Activated CD8-positive, alpha-beta T cell treated with anti-CD3 and anti-CD28 coated beads for 36 hours (primary cell): ENCODE results near the gene C14orf39. TPM values are rescaled to one million over a fixed set of nuclear protein-coding genes. Genes with fewer than 3 reads are reported as not detected.

Experiments
- ATAC-seq: fragments of 200-7000 bp; cut with Tn5 transposase; one replicate; pipeline ENCODE4 v1.10.0; 2021; ENCODE audit warnings: mild to moderate bottlenecking, moderate library complexity
- CTCF ChIA-PET: fragments of 350-600 bp; sonication (Branson Sonifier 250); formaldehyde crosslinking; loops from one replicate; lab custom pipeline; 2021; ENCODE audit warnings: antibody characterized with exemption; lab: Charles Lee
- POLR2A ChIA-PET: fragments of 350-600 bp; sonication (Branson Sonifier 250); formaldehyde crosslinking; loops from one replicate; lab custom pipeline; 2021; ENCODE audit warnings: antibody characterized with exemption; lab: Charles Lee
- DNase-seq: peaks from one replicate; pipeline ENCODE4 v3.0.0-alpha.2; 2020
- H3K27ac Mint-ChIP-seq: one replicate; pipeline ENCODE4 v1.8.0; 2021; ENCODE audit warnings: mild to moderate bottlenecking, mixed read lengths
- H3K27me3 Mint-ChIP-seq: one replicate; pipeline ENCODE4 v1.8.0; 2021; ENCODE audit warnings: mixed read lengths
- H3K36me3 Mint-ChIP-seq: one replicate; pipeline ENCODE4 v1.8.0; 2021; ENCODE audit warnings: low read depth, mixed read lengths
- H3K4me1 Mint-ChIP-seq: one replicate; pipeline ENCODE4 v1.8.0; 2021; ENCODE audit warnings: low read depth, mixed read lengths
- H3K4me3 Mint-ChIP-seq: one replicate; pipeline ENCODE4 v1.8.0; 2021; ENCODE audit warnings: mild to moderate bottlenecking, moderate library complexity, mixed read lengths
- H3K9me3 Mint-ChIP-seq: one replicate; pipeline ENCODE4 v1.8.0; 2021; ENCODE audit warnings: mixed read lengths
- CTCF ChIP-seq: fragments of 200-600 bp; IDR thresholded peaks from one replicate; pipeline ENCODE4 v1.8.0; 2022; ENCODE audit warnings: antibody characterized with exemption, mild to moderate bottlenecking
- intact Hi-C: fragments of 100-400 bp; cut with micrococcal nuclease; formaldehyde crosslinking; loops from one replicate; pipeline ENCODE4 v1.10.0; 2022
- total RNA-seq, 2 experiments: library from RNA; stranded (reverse); gene quantifications; one replicate each; pipeline ENCODE4 v1.2.3, GENCODE V29; 2021

The C14orf39 gene
- total RNA-seq, 2 experiments from 2014 or later, result not detected

GRCh38 chr14:60495946-60496345, 10.1 kb upstream of the C14orf39 start:
- intact Hi-C loops, result no loop called here
- POLR2A ChIA-PET, result no interaction called here
- no peak for TF ChIP-seq CTCF

GRCh38 chr14:60490270-60490669, 4.4 kb upstream of the C14orf39 start:
- ChIA-PET POLR2A (no interaction called here), CTCF (interaction anchor here (0.6 kb wide), 1 partner anchor 959 kb away, joined by 3 read pairs; no protein-coding TSS in a partner anchor)
- intact Hi-C loops, result no loop called here
- H3K27me3 Mint-ChIP-seq, result peaks cover 19% of the 10 kb centered on the region
- no peak overlapping the region for H3K27ac Mint-ChIP-seq
- ATAC-seq (no peak), DNase-seq (no peak)
- H3K9me3 Mint-ChIP-seq, result no peaks in the 10 kb centered on the region
- no peak for TF ChIP-seq CTCF
- no peaks in the 10 kb centered on the region for H3K36me3 Mint-ChIP-seq
- H3K4me3 Mint-ChIP-seq, result no peak overlapping the region
- H3K4me1 Mint-ChIP-seq, result peaks cover 1% of the 10 kb centered on the region

More at GRCh38 chr14:60495946-60496345, 10.1 kb upstream of the C14orf39 start:
- H3K27ac Mint-ChIP-seq, result no peak overlapping the region
- H3K4me3 Mint-ChIP-seq, result no peak overlapping the region
- no peak for DNase-seq
- no peaks in the 10 kb centered on the region for H3K4me1 Mint-ChIP-seq
- no peaks in the 10 kb centered on the region for H3K36me3 Mint-ChIP-seq
- ATAC-seq, result no peak
- H3K9me3 Mint-ChIP-seq, result no peaks in the 10 kb centered on the region
- CTCF ChIA-PET, result no interaction called here
- peaks cover 22% of the 10 kb centered on the region for H3K27me3 Mint-ChIP-seq

GRCh38 chr14:60488175-60488574, 2.3 kb upstream of the C14orf39 start:
- H3K9me3 Mint-ChIP-seq, result no peaks in the 10 kb centered on the region
- DNase-seq, result no peak

GRCh38 chr14:60487211-60487610, 1.3 kb upstream of the C14orf39 start:
- intact Hi-C loops, result no loop called here
- ATAC-seq (no peak), DNase-seq (no peak)
- TF ChIP-seq CTCF, result no peak
- no peaks in the 10 kb centered on the region for H3K36me3 Mint-ChIP-seq
- ChIA-PET CTCF (interaction anchor here (1.0 kb wide), 1 partner anchor 28 kb away, joined by 3 read pairs; no protein-coding TSS in a partner anchor), POLR2A (no interaction called here)
- no peak overlapping the region for H3K27ac Mint-ChIP-seq
- H3K27me3 Mint-ChIP-seq, result peaks cover 25% of the 10 kb centered on the region
- H3K9me3 Mint-ChIP-seq, result no peaks in the 10 kb centered on the region
- H3K4me3 Mint-ChIP-seq, result no peak overlapping the region
- H3K4me1 Mint-ChIP-seq, result peaks cover 2% of the 10 kb centered on the region

More at GRCh38 chr14:60488175-60488574, 2.3 kb upstream of the C14orf39 start:
- H3K27me3 Mint-ChIP-seq, result peaks cover 22% of the 10 kb centered on the region
- ChIA-PET POLR2A (no interaction called here), CTCF (no interaction called here)
- no peak for ATAC-seq
- no peak overlapping the region for H3K4me3 Mint-ChIP-seq
- no peaks in the 10 kb centered on the region for H3K36me3 Mint-ChIP-seq
- no peak overlapping the region for H3K27ac Mint-ChIP-seq
- peaks cover 2% of the 10 kb centered on the region for H3K4me1 Mint-ChIP-seq
- intact Hi-C loops, result no loop called here
- no peak for TF ChIP-seq CTCF

- H3K9me3 Mint-ChIP-seq, result no peaks in the 10 kb centered on the region
- ATAC-seq (no peak), DNase-seq (no peak)
- no peaks in the 10 kb centered on the region for H3K36me3 Mint-ChIP-seq
- H3K4me3 Mint-ChIP-seq, result peak overlapping the region; percentile 40
- H3K27ac Mint-ChIP-seq, result no peak overlapping the region
- H3K4me1 Mint-ChIP-seq, result peaks cover 2% of the 10 kb centered on the region
- H3K27me3 Mint-ChIP-seq, result peaks cover 19% of the 10 kb centered on the region
- TF ChIP-seq CTCF, result no peak
- intact Hi-C loops, result no loop called here
- POLR2A ChIA-PET, result no interaction called here
- CTCF ChIA-PET, result interaction anchor here (1.1 kb wide), 1 partner anchor 153 kb away, joined by 3 read pairs; no protein-coding TSS in a partner anchor
Measured at GRCh38 chr14:60485057-60485597, 736 bp downstream of the C14orf39 start.
